ENCODE data around the gene HMHB1.

- TF ChIP-seq EZH2 (IDR thresholded peaks at IDR 0.05; ENCODE audit: insufficient read depth, poor library complexity, severe bottlenecking), result no peak
- no peak for TF ChIP-seq EZH2phosphoT487 (IDR thresholded peaks at IDR 0.05; ENCODE audit: insufficient read depth, low read depth)
Measured at GRCh38 chr5:143850050-143850683, 38.2 kb downstream of the HMHB1 start.
